HG02840 (cell line): Measurements from ENCODE around the gene POP4.
"Not testable (repeated sequence)": the region's sequence is repeated elsewhere in the genome, so short reads cannot be mapped to it uniquely, and the experiment has no call there.

Experiments used
- ATAC-seq: cut with Tn5 transposase; IDR thresholded peaks from one replicate; pipeline ENCODE4 v1.9.1; 2021; ENCODE audit warnings: mild to moderate bottlenecking, moderate library complexity, moderate number of reproducible peaks; ENCODE audit not compliant: unreplicated experiment, low FRiP score

Gene POP4

GRCh38 chr19:29610213-29610573 lies 4.1 kb downstream of the POP4 start:
- ATAC-seq = no peak

GRCh38 chr19:29610574-29611271 lies 4.6 kb downstream of the POP4 start:
- ATAC-seq = peak; percentile 50

GRCh38 chr19:29612121-29612520 lies 6.0 kb downstream of the POP4 start:
- no peak for ATAC-seq

- ATAC-seq = no peak
Observed at GRCh38 chr19:29612801-29613595, 6.9 kb downstream of the POP4 start.

- no peak for ATAC-seq
Observed at GRCh38 chr19:29614046-29614445, 8.0 kb downstream of the POP4 start.

GRCh38 chr19:29614780-29615179 lies 8.7 kb downstream of the POP4 start:
- no peak for ATAC-seq

- no peak for ATAC-seq
Observed at GRCh38 chr19:29615891-29616425, 9.9 kb downstream of the POP4 start.

- no peak for ATAC-seq
Observed at GRCh38 chr19:29616541-29616940, 10.5 kb downstream of the POP4 start.

- no peak for ATAC-seq
Observed at GRCh38 chr19:29617366-29618266, 11.5 kb downstream of the POP4 start.

- no peak for ATAC-seq
Observed at GRCh38 chr19:29618434-29618833, 12.4 kb downstream of the POP4 start.

GRCh38 chr19:29618871-29619270 lies 12.8 kb downstream of the POP4 start:
- ATAC-seq = no peak

- ATAC-seq = no peak
Observed at GRCh38 chr19:29620931-29621351, 14.9 kb downstream of the POP4 start.

GRCh38 chr19:29622166-29623070 lies 16.3 kb downstream of the POP4 start:
- no peak for ATAC-seq

- no peak for ATAC-seq
Observed at GRCh38 chr19:29623726-29624488, 17.8 kb downstream of the POP4 start.

- ATAC-seq = no peak
Observed at GRCh38 chr19:29624489-29625185, 18.6 kb downstream of the POP4 start.

- ATAC-seq = no peak
Observed at GRCh38 chr19:29625186-29625651, 19.1 kb downstream of the POP4 start.

GRCh38 chr19:29626386-29626785 lies 20.3 kb downstream of the POP4 start:
- ATAC-seq = no peak

GRCh38 chr19:29626832-29627231 lies 20.7 kb downstream of the POP4 start:
- ATAC-seq = not testable (repeated sequence)
